Fibroblast of lung (primary cell): Measurements from ENCODE around the gene KMT2A. TPM values are rescaled to one million over a fixed set of nuclear protein-coding genes. Genes with fewer than 3 reads are reported as not detected.
"Not testable (repeated sequence)": the region's sequence is repeated elsewhere in the genome, so short reads cannot be mapped to it uniquely, and the experiment has no call there.

Experiments used
- DNase-seq, 2 donors: peaks; one replicate each; pipeline versions ENCODE4 v3.0.0 to v3.0.0-alpha.2; 2010; ENCODE audit warnings: low read depth in 2 of 2
- H2AFZ ChIP-seq: 2 replicates; pipeline ENCODE4 v1.5.1; 2012; ENCODE audit warnings: low read length, control low read depth, inconsistent platforms
- H3K27ac ChIP-seq: 2 replicates; pipeline ENCODE4 v1.5.1; 2011; ENCODE audit warnings: low read length, control low read depth; ENCODE audit not compliant: insufficient read depth
- H3K27me3 ChIP-seq: 2 replicates; pipeline ENCODE4 v1.5.1; 2011; ENCODE audit warnings: mild to moderate bottlenecking, low read length; ENCODE audit not compliant: control insufficient read depth, insufficient read depth
- H3K36me3 ChIP-seq: 2 replicates; pipeline ENCODE4 v1.5.1; 2011; ENCODE audit warnings: low read length; ENCODE audit not compliant: control insufficient read depth, insufficient read depth
- H3K4me1 ChIP-seq: 2 replicates; pipeline ENCODE4 v1.5.1; 2011; ENCODE audit warnings: low read length; ENCODE audit not compliant: control insufficient read depth, insufficient read depth; ENCODE audit errors: extremely low read depth
- H3K4me2 ChIP-seq: 2 replicates; pipeline ENCODE4 v1.5.1; 2011; ENCODE audit warnings: low read length, control low read depth; ENCODE audit not compliant: insufficient read depth; ENCODE audit errors: extremely low read depth
- H3K4me3 ChIP-seq, 4 experiments: fragments of 200-600 bp in 1 of 4; sonication (generic) in 1 of 4; replicated peaks in 1 of 4; 2 replicates each; pipeline ENCODE4 v1.5.1; 2011 to 2016; ENCODE audit warnings: low read length in 4 of 4, low read depth in 3 of 4, mild to moderate bottlenecking in 3 of 4, control low read depth in 2 of 4, inconsistent platforms in 1 of 4, mixed read lengths in 1 of 4; ENCODE audit not compliant: insufficient read depth in 1 of 4; ENCODE audit errors: control extremely low read depth in 1 of 4
- H3K79me2 ChIP-seq: 2 replicates; pipeline ENCODE4 v1.5.1; 2012; ENCODE audit warnings: mild to moderate bottlenecking, low read length, inconsistent platforms; ENCODE audit not compliant: control insufficient read depth, insufficient read depth
- H3K9ac ChIP-seq: 2 replicates; pipeline ENCODE4 v1.5.1; 2011; ENCODE audit warnings: mild to moderate bottlenecking, low read length, control low read depth; ENCODE audit not compliant: insufficient read depth
- H3K9me3 ChIP-seq: 2 replicates; pipeline ENCODE4 v1.5.1; 2012; ENCODE audit warnings: low read depth, low read length; ENCODE audit not compliant: control insufficient read depth, insufficient read depth
- H4K20me1 ChIP-seq: 2 replicates; pipeline ENCODE4 v1.5.1; 2011; ENCODE audit warnings: low read length; ENCODE audit not compliant: control insufficient read depth, insufficient read depth; ENCODE audit errors: extremely low read depth
- CTCF ChIP-seq, 2 donors: IDR thresholded peaks in 1 of 2; conservative IDR thresholded peaks in 1 of 2; 1 replicate in 1 of 2; 2 replicates in 1 of 2; pipeline ENCODE4 v1.5.1; 2011 to 2012; ENCODE audit warnings: low read length in 2 of 2, control low read depth in 1 of 2, inconsistent platforms in 1 of 2, low read depth in 1 of 2, mild to moderate bottlenecking in 1 of 2
- EZH2 ChIP-seq: IDR thresholded peaks from 2 replicates; pipeline ENCODE4 v1.5.1; 2012; ENCODE audit warnings: low read length, control low read depth, mild to moderate bottlenecking; ENCODE audit errors: missing control alignments
- polyA plus RNA-seq, 2 donors: library from polyadenylated mRNA; depleted of rRNA in 1 of 2; stranded (reverse) in 1 of 2; unstranded in 1 of 2; fragments of >200 nt; gene quantifications; 2 replicates each; pipeline ENCODE4 v1.2.1, GENCODE V29; 2011 to 2012; ENCODE audit warnings: missing spikeins in 1 of 2
- total RNA-seq: library from RNA; depleted of rRNA; stranded (reverse); fragments of >200 nt; gene quantifications from 2 replicates; pipeline ENCODE4 v1.2.1, GENCODE V29; 2014

KMT2A gene
- total and polyA plus RNA-seq, 2 donors (not counting 1 experiment from before 2014, with no cell fraction given): 17.1 to 33.4 TPM

GRCh38 chr11:118450451-118450850 lies 14.2 kb downstream of the KMT2A start:
- no peak for TF ChIP-seq CTCF (conservative IDR thresholded peaks at IDR 0.05 in 1 of 2, IDR thresholded peaks at IDR 0.05 in 1 of 2; ENCODE audit: low read depth in 1 of 2, low read length in 2 of 2)
- H3K36me3 ChIP-seq: no peaks in the 10 kb centered on the region
- H3K27ac ChIP-seq: no peak overlapping the region
- H3K4me3 ChIP-seq: no peak overlapping the region
- DNase-seq: no peak
- peaks cover 5% of the 10 kb centered on the region for H4K20me1 ChIP-seq
- H3K79me2 ChIP-seq: peaks cover 72% of the 10 kb centered on the region
- H3K9ac ChIP-seq: no peak overlapping the region
- H2AFZ ChIP-seq: no peak overlapping the region
- no peak overlapping the region for H3K4me2 ChIP-seq
- no peaks in the 10 kb centered on the region for H3K27me3 ChIP-seq
- peaks cover 2% of the 10 kb centered on the region for H3K4me1 ChIP-seq
- no peaks in the 10 kb centered on the region for H3K9me3 ChIP-seq

GRCh38 chr11:118462178-118462577 lies 25.9 kb downstream of the KMT2A start:
- Histone ChIP-seq H3K79me2 (peaks cover 19% of the 10 kb centered on the region), H3K9me3 (no peaks in the 10 kb centered on the region), H2AFZ (no peak overlapping the region), H3K36me3 (no peaks in the 10 kb centered on the region), H3K4me3 (no peak overlapping the region), H3K4me1 (no peaks in the 10 kb centered on the region), H3K4me2 (no peak overlapping the region), H3K9ac (no peak overlapping the region), H4K20me1 (no peaks in the 10 kb centered on the region), H3K27me3 (no peaks in the 10 kb centered on the region), H3K27ac (no peak overlapping the region)
- DNase-seq: no peak
- TF ChIP-seq CTCF (conservative IDR thresholded peaks at IDR 0.05 in 1 of 2, IDR thresholded peaks at IDR 0.05 in 1 of 2; ENCODE audit: low read depth in 1 of 2, low read length in 2 of 2) (no peak), EZH2 (no peak)

- H3K4me2 ChIP-seq, H2AFZ ChIP-seq, H3K4me1 ChIP-seq, H3K36me3 ChIP-seq, H3K9ac ChIP-seq, H3K79me2 ChIP-seq, H3K27me3 ChIP-seq, DNase-seq, H4K20me1 ChIP-seq, H3K27ac ChIP-seq, H3K4me3 ChIP-seq, H3K9me3 ChIP-seq: not testable (repeated sequence)
Measured at GRCh38 chr11:118468968-118469367, 32.7 kb downstream of the KMT2A start.
